Liver (tissue), 9 donors: ENCODE data around the gene NUP93. TPM values are rescaled to one million over a fixed set of nuclear protein-coding genes. Genes with fewer than 3 reads are reported as not detected.

Source experiments
- DNase-seq: peaks from one replicate; pipeline ENCODE4 v3.0.0-alpha.2; 2017; ENCODE audit warnings: low spot score
- H3K27ac ChIP-seq, 2 donors: one replicate each; pipeline ENCODE4 v1.7.0; 2013; ENCODE audit warnings: inconsistent platforms in 2 of 2, low read length in 2 of 2, control low read depth in 1 of 2, low read depth in 1 of 2, mild to moderate bottlenecking in 1 of 2
- H3K27me3 ChIP-seq, 4 donors: one replicate each; pipeline versions ENCODE4 v1.6.1 to v1.7.0; 2013; ENCODE audit warnings: low read length in 3 of 4, inconsistent platforms in 1 of 4, mild to moderate bottlenecking in 1 of 4, moderate library complexity in 1 of 4; ENCODE audit not compliant: control insufficient read depth in 4 of 4, insufficient read depth in 4 of 4
- H3K36me3 ChIP-seq, 4 donors: one replicate each; pipeline versions ENCODE4 v1.6.1 to v1.7.0; 2013; ENCODE audit warnings: low read length in 3 of 4, mild to moderate bottlenecking in 3 of 4, low read depth in 1 of 4, moderate library complexity in 1 of 4; ENCODE audit not compliant: control insufficient read depth in 4 of 4, insufficient read depth in 3 of 4
- H3K4me1 ChIP-seq, 4 donors: one replicate each; pipeline versions ENCODE4 v1.6.1 to v1.7.0; 2013; ENCODE audit warnings: low read length in 3 of 4, mild to moderate bottlenecking in 3 of 4, moderate library complexity in 1 of 4; ENCODE audit not compliant: control insufficient read depth in 4 of 4, insufficient read depth in 4 of 4
- H3K4me3 ChIP-seq, 3 donors: one replicate each; pipeline versions ENCODE4 v1.6.1 to v1.7.0; 2013; ENCODE audit warnings: low read length in 3 of 3, control low read depth in 1 of 3, low read depth in 1 of 3, mild to moderate bottlenecking in 1 of 3
- H3K9ac ChIP-seq, 2 donors: one replicate each; pipeline ENCODE4 v1.7.0; 2013; ENCODE audit warnings: low read length in 2 of 2, mild to moderate bottlenecking in 2 of 2, moderate library complexity in 2 of 2, control low read depth in 1 of 2, low read depth in 1 of 2
- H3K9me3 ChIP-seq, 4 donors: one replicate each; pipeline versions ENCODE4 v1.6.1 to v1.7.0; 2013; ENCODE audit warnings: low read length in 3 of 4; ENCODE audit not compliant: control insufficient read depth in 4 of 4
- FOXA1 ChIP-seq: IDR thresholded peaks from 2 replicates; pipeline ENCODE4 v1.6.1; 2016; ENCODE audit warnings: antibody characterized with exemption
- GABPA ChIP-seq, 2 donors: IDR thresholded peaks in 1 of 2; conservative IDR thresholded peaks in 1 of 2; 2 replicates each; pipeline ENCODE4 v1.6.1; 2016; ENCODE audit warnings: antibody characterized with exemption in 2 of 2, mild to moderate bottlenecking in 1 of 2, moderate library complexity in 1 of 2
- HNF4G ChIP-seq: IDR thresholded peaks from 2 replicates; pipeline ENCODE4 v1.6.1; 2016; ENCODE audit warnings: antibody characterized with exemption
- NR2F2 ChIP-seq: IDR thresholded peaks from 2 replicates; pipeline ENCODE4 v1.6.1; 2016; ENCODE audit warnings: antibody characterized with exemption
- RAD21 ChIP-seq, 2 donors: IDR thresholded peaks; 2 replicates each; pipeline ENCODE4 v1.6.1; 2016; ENCODE audit warnings: antibody characterized with exemption in 2 of 2, mild to moderate bottlenecking in 2 of 2
- RXRA ChIP-seq, 2 donors: IDR thresholded peaks; 2 replicates each; pipeline ENCODE4 v1.6.1; 2017 to 2018; ENCODE audit warnings: antibody characterized with exemption in 2 of 2, mild to moderate bottlenecking in 1 of 2
- SP1 ChIP-seq: IDR thresholded peaks from 2 replicates; pipeline ENCODE4 v1.6.1; 2018; ENCODE audit warnings: antibody characterized with exemption, mild to moderate bottlenecking
- TAF1 ChIP-seq: conservative IDR thresholded peaks from 2 replicates; pipeline ENCODE4 v1.6.1; 2016; ENCODE audit warnings: antibody characterized with exemption, mild to moderate bottlenecking
- YY1 ChIP-seq: IDR thresholded peaks from 2 replicates; pipeline ENCODE4 v1.6.1; 2016; ENCODE audit warnings: antibody characterized with exemption, mild to moderate bottlenecking
- WGBS: extraction: QIAGEN DNeasy Blood & Tissue Kit; methylation state at CpG from one replicate; pipeline ENCODE4 v1.1.7; 2013; 5-methylcytosine and 5-hydroxymethylcytosine counted together
- polyA plus RNA-seq, 2 donors: library from polyadenylated mRNA; stranded (reverse) in 1 of 2; unstranded in 1 of 2; fragments of 200-250 nt in 1 of 2; fragments of >200 nt in 1 of 2; fragmentation: Nextera tagmentation in 1 of 2; extraction: Ambion mirVana in 1 of 2; gene quantifications; one replicate each; pipeline versions ENCODE4 v1.2.1 to v1.2.3, GENCODE V29; 2013 to 2015
- total RNA-seq, 2 donors: library from RNA; depleted of rRNA; stranded (reverse); fragments of >200 nt; gene quantifications; one replicate each; pipeline ENCODE4 v1.2.3, GENCODE V29; 2014
- TF ChIP-seq, protein P1 (sequence below): fragments of 150-350 bp; IDR thresholded peaks from 2 replicates; pipeline ENCODE4 v1.5.1; 2017; ENCODE audit warnings: improper control_type of control experiment, low read depth, low read length; ENCODE audit not compliant: missing input control
- TF ChIP-seq, protein P2 (sequence below): IDR thresholded peaks from 2 replicates; pipeline ENCODE4 v1.6.1; 2016; ENCODE audit warnings: antibody characterized with exemption
- TF ChIP-seq, protein P3 (sequence below): IDR thresholded peaks from 2 replicates; pipeline ENCODE4 v1.6.1; 2016; ENCODE audit warnings: antibody characterized with exemption
- TF ChIP-seq, protein P4 (sequence below): IDR thresholded peaks from 2 replicates; pipeline ENCODE4 v1.6.1; 2016; ENCODE audit warnings: antibody characterized with exemption, mild to moderate bottlenecking
- donor health status: healthy.
- donor health status: healthy.
- donor health status: healthy.
- donor health status: healthy.
- donor health status: healthy.

NUP93 gene
- total and polyA plus RNA-seq, 4 donors: 8.2 to 31.8 (median 9.8) TPM

DNA sequence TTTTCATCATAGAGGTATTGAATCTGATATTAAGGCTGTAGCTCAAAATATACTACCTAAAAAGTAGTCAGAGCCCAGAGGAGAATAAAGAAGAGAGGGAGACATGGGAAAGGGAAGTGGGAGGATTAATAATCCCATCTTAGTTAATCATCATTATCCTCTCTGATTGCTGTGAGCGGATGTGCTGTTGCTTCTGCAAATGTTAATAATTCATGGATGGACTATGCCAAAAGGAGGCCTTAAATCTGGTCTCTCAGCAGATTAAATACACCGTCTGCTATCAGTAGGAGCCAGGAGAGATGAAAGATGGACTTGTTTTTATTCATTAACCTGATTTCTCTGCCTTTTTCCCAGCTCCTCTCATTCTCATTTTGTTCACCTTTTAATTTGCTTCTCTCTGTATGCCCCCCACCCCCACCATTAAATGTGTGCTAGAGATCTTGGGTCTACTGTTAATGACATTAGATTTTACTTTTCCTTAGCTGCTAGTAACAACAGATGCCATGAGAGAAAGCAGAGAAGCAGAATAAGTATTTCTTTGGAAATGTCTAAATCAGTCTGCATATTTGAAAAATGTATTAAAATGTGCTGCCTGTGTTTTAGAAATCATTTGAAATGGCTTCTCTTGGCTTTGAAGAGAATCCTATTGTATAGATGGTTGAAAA lies 44.2 kb downstream of the NUP93 start:
- Histone ChIP-seq H3K36me3 (no peaks in the 10 kb centered on the region), H3K4me3 (no peak overlapping the region), H3K9me3 (no peaks in the 10 kb centered on the region), H3K27ac (no peak overlapping the region), H3K4me1 (peaks cover 0 to 3% (median 0%) of the 10 kb centered on the region in 4 donors), H3K9ac (no peak overlapping the region), H3K27me3 (no peaks in the 10 kb centered on the region)
- no peak for DNase-seq
- no peak for TF ChIP-seq RAD21 (IDR thresholded peaks at IDR 0.05)
- TF ChIP-seq, protein P1, sequence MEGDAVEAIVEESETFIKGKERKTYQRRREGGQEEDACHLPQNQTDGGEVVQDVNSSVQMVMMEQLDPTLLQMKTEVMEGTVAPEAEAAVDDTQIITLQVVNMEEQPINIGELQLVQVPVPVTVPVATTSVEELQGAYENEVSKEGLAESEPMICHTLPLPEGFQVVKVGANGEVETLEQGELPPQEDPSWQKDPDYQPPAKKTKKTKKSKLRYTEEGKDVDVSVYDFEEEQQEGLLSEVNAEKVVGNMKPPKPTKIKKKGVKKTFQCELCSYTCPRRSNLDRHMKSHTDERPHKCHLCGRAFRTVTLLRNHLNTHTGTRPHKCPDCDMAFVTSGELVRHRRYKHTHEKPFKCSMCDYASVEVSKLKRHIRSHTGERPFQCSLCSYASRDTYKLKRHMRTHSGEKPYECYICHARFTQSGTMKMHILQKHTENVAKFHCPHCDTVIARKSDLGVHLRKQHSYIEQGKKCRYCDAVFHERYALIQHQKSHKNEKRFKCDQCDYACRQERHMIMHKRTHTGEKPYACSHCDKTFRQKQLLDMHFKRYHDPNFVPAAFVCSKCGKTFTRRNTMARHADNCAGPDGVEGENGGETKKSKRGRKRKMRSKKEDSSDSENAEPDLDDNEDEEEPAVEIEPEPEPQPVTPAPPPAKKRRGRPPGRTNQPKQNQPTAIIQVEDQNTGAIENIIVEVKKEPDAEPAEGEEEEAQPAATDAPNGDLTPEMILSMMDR: no peak
- TF ChIP-seq, protein P2, sequence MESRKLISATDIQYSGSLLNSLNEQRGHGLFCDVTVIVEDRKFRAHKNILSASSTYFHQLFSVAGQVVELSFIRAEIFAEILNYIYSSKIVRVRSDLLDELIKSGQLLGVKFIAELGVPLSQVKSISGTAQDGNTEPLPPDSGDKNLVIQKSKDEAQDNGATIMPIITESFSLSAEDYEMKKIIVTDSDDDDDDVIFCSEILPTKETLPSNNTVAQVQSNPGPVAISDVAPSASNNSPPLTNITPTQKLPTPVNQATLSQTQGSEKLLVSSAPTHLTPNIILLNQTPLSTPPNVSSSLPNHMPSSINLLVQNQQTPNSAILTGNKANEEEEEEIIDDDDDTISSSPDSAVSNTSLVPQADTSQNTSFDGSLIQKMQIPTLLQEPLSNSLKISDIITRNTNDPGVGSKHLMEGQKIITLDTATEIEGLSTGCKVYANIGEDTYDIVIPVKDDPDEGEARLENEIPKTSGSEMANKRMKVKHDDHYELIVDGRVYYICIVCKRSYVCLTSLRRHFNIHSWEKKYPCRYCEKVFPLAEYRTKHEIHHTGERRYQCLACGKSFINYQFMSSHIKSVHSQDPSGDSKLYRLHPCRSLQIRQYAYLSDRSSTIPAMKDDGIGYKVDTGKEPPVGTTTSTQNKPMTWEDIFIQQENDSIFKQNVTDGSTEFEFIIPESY: no peak
- TF ChIP-seq TAF1: no peak
- TF ChIP-seq, protein P3, sequence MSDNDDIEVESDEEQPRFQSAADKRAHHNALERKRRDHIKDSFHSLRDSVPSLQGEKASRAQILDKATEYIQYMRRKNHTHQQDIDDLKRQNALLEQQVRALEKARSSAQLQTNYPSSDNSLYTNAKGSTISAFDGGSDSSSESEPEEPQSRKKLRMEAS: no peak
- no peak for TF ChIP-seq HNF4G
- TF ChIP-seq, protein P4, sequence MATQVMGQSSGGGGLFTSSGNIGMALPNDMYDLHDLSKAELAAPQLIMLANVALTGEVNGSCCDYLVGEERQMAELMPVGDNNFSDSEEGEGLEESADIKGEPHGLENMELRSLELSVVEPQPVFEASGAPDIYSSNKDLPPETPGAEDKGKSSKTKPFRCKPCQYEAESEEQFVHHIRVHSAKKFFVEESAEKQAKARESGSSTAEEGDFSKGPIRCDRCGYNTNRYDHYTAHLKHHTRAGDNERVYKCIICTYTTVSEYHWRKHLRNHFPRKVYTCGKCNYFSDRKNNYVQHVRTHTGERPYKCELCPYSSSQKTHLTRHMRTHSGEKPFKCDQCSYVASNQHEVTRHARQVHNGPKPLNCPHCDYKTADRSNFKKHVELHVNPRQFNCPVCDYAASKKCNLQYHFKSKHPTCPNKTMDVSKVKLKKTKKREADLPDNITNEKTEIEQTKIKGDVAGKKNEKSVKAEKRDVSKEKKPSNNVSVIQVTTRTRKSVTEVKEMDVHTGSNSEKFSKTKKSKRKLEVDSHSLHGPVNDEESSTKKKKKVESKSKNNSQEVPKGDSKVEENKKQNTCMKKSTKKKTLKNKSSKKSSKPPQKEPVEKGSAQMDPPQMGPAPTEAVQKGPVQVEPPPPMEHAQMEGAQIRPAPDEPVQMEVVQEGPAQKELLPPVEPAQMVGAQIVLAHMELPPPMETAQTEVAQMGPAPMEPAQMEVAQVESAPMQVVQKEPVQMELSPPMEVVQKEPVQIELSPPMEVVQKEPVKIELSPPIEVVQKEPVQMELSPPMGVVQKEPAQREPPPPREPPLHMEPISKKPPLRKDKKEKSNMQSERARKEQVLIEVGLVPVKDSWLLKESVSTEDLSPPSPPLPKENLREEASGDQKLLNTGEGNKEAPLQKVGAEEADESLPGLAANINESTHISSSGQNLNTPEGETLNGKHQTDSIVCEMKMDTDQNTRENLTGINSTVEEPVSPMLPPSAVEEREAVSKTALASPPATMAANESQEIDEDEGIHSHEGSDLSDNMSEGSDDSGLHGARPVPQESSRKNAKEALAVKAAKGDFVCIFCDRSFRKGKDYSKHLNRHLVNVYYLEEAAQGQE: no peak
- TF ChIP-seq RXRA (IDR thresholded peaks at IDR 0.05): no peak
- no peak for TF ChIP-seq FOXA1
- no peak for TF ChIP-seq YY1
- no peak for TF ChIP-seq SP1
- TF ChIP-seq NR2F2: no peak
- 87% methylated on average over 2 of the region's 2 CpGs for WGBS

DNA sequence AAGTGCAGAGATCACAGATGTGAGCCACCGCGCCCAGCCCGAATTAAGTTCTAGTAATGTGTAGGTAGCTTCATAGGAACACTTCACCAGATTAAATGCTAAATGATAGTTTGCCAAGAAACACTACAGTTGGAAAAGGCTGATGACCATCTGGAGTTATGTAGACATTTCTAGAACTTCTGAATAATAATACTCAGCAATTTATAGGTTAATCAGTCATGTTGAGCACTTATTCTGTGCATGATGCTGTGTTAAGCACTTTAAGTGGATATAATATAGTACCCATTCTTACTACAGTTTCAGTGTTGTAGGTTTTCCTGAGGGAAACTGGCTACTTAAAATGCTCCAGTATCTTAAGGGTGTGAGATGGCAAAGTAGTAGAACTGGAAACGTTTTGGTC lies 45.2 kb downstream of the NUP93 start:
- no peak for DNase-seq
- Histone ChIP-seq H3K27me3 (no peaks in the 10 kb centered on the region), H3K27ac (no peak overlapping the region), H3K9me3 (no peaks in the 10 kb centered on the region), H3K36me3 (no peaks in the 10 kb centered on the region), H3K4me1 (peaks cover 0 to 3% (median 0%) of the 10 kb centered on the region in 4 donors), H3K4me3 (no peak overlapping the region), H3K9ac (no peak overlapping the region)
- 81% methylated on average over 4 of the region's 4 CpGs for WGBS
- TF ChIP-seq NR2F2: no peak
- TF ChIP-seq, protein P1: no peak
- TF ChIP-seq SP1: no peak
- TF ChIP-seq, protein P4: no peak
- TF ChIP-seq, protein P3: no peak
- no peak for TF ChIP-seq RXRA (IDR thresholded peaks at IDR 0.05)
- no peak for TF ChIP-seq GABPA (IDR thresholded peaks at IDR 0.05 in 1 of 2, conservative IDR thresholded peaks at IDR 0.05 in 1 of 2)
- TF ChIP-seq, protein P2: no peak
- no peak for TF ChIP-seq TAF1
